ENCODE results near the gene FLRT3.

GRCh38 chr20:14295238-14295637, 42.2 kb downstream of the FLRT3 start:
- no peak for TF ChIP-seq POLR2A (IDR thresholded peaks at IDR 0.05)
- no peak for TF ChIP-seq CTCF (IDR thresholded peaks at IDR 0.05)
